Measurements from ENCODE around the gene CDC42BPA. TPM values are rescaled to one million over a fixed set of nuclear protein-coding genes. Genes with fewer than 3 reads are reported as not detected.
A peak's percentile ranks its signal among the peaks of the same experiment; 100 is the strongest.

Gene CDC42BPA
- total and polyA plus RNA-seq, 2 of the 8 experiments (the other 6 are each of a cell fraction or from before 2014, with no cell fraction given): 7.1 to 28.5 TPM

DNA sequence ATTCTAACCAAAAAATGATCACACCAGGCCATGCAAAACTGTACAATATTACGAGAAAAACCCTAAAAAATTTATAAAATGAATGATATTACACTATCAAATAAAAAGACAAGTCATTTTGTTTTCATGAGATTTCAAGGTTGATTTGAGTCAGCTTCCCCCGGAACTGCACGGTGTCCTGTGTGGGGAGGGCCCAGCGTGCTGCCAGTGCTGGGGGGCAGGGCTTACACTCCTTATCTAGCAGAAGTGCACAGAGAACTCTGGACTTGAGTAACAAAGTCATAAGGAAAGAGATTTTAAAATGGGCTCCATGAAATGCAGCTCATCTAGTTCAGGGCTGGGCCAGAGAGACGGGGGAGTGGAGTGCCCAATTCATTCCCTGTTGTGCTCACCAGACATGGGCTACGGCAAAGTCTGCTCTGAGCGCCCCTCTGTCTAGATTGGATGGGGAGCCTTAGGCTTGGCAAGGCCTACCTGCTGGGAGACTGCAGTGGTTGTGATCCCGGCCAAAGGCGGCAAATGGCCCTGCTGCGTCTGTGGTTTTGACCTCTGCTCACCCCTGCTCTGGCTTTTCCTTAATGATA lies 328.1 kb downstream of the CDC42BPA start:
- POLR2A ChIA-PET (ENCODE audit: partially characterized antibody): interaction anchor here (1.1 to 1.6 kb wide), 3 partner anchors 9 to 25 kb away, joined by 3 to 4 read pairs (median 3); no protein-coding TSS in a partner anchor
- CTCF ChIA-PET (ENCODE audit: partially characterized antibody): interaction anchor here (0.6 kb wide), 2 partner anchors 151 to 444 kb away, joined by 3 read pairs; no protein-coding TSS in a partner anchor
- peaks cover 4 to 22% (median 10%) of the 10 kb centered on the region in 4 experiments for H3K4me1 ChIP-seq (replicated peaks in 1 of 4; ENCODE audit: control insufficient read depth in 3 of 4, insufficient read depth in 4 of 4, low read length in 3 of 4)
- peak overlapping the region; percentile 64; the same call in 1 of the 2 replicates for H4K8ac ChIP-seq (ENCODE audit: extremely low read depth, insufficient read depth, low read length)
- no peak overlapping the region for H3K14ac ChIP-seq (ENCODE audit: insufficient read length)
- H3K79me2 ChIP-seq (ENCODE audit: control insufficient read depth in 1 of 2, insufficient read depth in 2 of 2, low read length in 2 of 2): no peaks in the 10 kb centered on the region
- no peak overlapping the region for H3K4ac ChIP-seq (replicated peaks; ENCODE audit: insufficient read length, low read depth, low read length)
- H3K18ac ChIP-seq (ENCODE audit: extremely low read depth, low read length): no peak overlapping the region
- H4K91ac ChIP-seq (replicated peaks; ENCODE audit: insufficient read length, low read length): no peak overlapping the region
- H3K9me3 ChIP-seq (ENCODE audit: insufficient read depth in 2 of 2, low read depth in 1 of 2, low read length in 1 of 2): no peaks in the 10 kb centered on the region
- FAIRE-seq (no peak), DNase-seq (ENCODE audit: low read depth in 1 of 2, low spot score in 2 of 2) (no peak)
- H2BK12ac ChIP-seq (ENCODE audit: low read depth, low read length): no peak overlapping the region
- no peaks in the 10 kb centered on the region for H3K79me1 ChIP-seq (ENCODE audit: low read depth, low read length)
- no peak overlapping the region for H2BK120ac ChIP-seq (replicated peaks; ENCODE audit: low read depth, low read length)
- H4K20me1 ChIP-seq (replicated peaks in 1 of 2; ENCODE audit: control insufficient read depth in 1 of 2, insufficient read depth in 2 of 2, low read length in 2 of 2): peaks cover 0 to 2% of the 10 kb centered on the region in 2 experiments
- no peak overlapping the region for H3K27ac ChIP-seq (ENCODE audit: low read depth, low read length)
- H2BK20ac ChIP-seq (ENCODE audit: low read length): no peak overlapping the region
- H3K36me3 ChIP-seq (ENCODE audit: control insufficient read depth in 2 of 4, insufficient read depth in 4 of 4, low read length in 3 of 4): peaks cover 0 to 9% (median 5%) of the 10 kb centered on the region in 4 experiments; a peak in 5 of 8 replicates
- no peak for TF ChIP-seq SP2 (IDR thresholded peaks at IDR 0.05; ENCODE audit: low read length)
- TF ChIP-seq SIX5 (IDR thresholded peaks at IDR 0.05; ENCODE audit: low read depth, low read length): no peak
- no peak for TF ChIP-seq NANOG (IDR thresholded peaks at IDR 0.05; ENCODE audit: insufficient read depth, low read depth, low read length, poor library complexity, severe bottlenecking)
- no peak for TF ChIP-seq EZH2 (IDR thresholded peaks at IDR 0.05; ENCODE audit: low read depth, low read length, severe bottlenecking)
- no peak for TF ChIP-seq TAF1 (IDR thresholded peaks at IDR 0.05; ENCODE audit: low read depth, low read length)
- TF ChIP-seq EP300 (IDR thresholded peaks at IDR 0.05; ENCODE audit: borderline replicate concordance in 1 of 2, low read depth in 2 of 2, low read length in 2 of 2): no peak
- TF ChIP-seq SIN3A (conservative IDR thresholded peaks at IDR 0.05 in 1 of 2, IDR thresholded peaks at IDR 0.05 in 1 of 2; ENCODE audit: low read depth in 1 of 2, low read length in 2 of 2): no peak
- H3K4me3 ChIP-seq (ENCODE audit: extremely low read depth in 1 of 4, insufficient read depth in 2 of 4, low read depth in 3 of 4, low read length in 4 of 4): no peak overlapping the region
- H3K4me2 ChIP-seq (ENCODE audit: insufficient read depth in 1 of 2, low read depth in 2 of 2, low read length in 2 of 2): no peak overlapping the region
- no peak overlapping the region for H3K9ac ChIP-seq (replicated peaks in 1 of 4; ENCODE audit: extremely low read depth in 1 of 4, low read depth in 3 of 4, low read length in 3 of 4)
- H3K27me3 ChIP-seq (replicated peaks in 1 of 4; ENCODE audit: control insufficient read depth in 3 of 4, extremely low read depth in 1 of 4, insufficient read depth in 3 of 4, low read length in 3 of 4): no peaks in the 10 kb centered on the region
- no peak overlapping the region for H2AK5ac ChIP-seq (ENCODE audit: low read depth, low read length)
- no peak overlapping the region for H3K23ac ChIP-seq (ENCODE audit: insufficient read length)
- 84% methylated on average over 10 of the region's 10 CpGs; no CpG with 5 or more reads in 1 of the 2 experiments for WGBS, 2 experiments (ENCODE audit: extremely low coverage in 1 of 2, insufficient coverage in 1 of 2, insufficient read length in 1 of 2, insufficient replicate concordance in 2 of 2, low coverage in 1 of 2, low lambda C conversion rate in 2 of 2, missing lambda C conversion rate in 1 of 2)
- H3K56ac ChIP-seq (replicated peaks; ENCODE audit: insufficient read length, low read depth, low read length): no peak overlapping the region
- no peak overlapping the region for H4K5ac ChIP-seq (ENCODE audit: insufficient read length, low read depth, low read length)
- H2AFZ ChIP-seq (ENCODE audit: low read length): no peak overlapping the region
- no peak overlapping the region for H2BK5ac ChIP-seq (ENCODE audit: low read depth, low read length)
- H3K23me2 ChIP-seq (ENCODE audit: low read depth, low read length): no peaks in the 10 kb centered on the region
- H2BK15ac ChIP-seq (ENCODE audit: low read length): no peak overlapping the region

Data from H1 (cell line).